Renal cortex interstitium (tissue), 11 donors: ENCODE results near the gene SPI1. TPM values are rescaled to one million over a fixed set of nuclear protein-coding genes. Genes with fewer than 3 reads are reported as not detected.
"Not testable (repeated sequence)": the region's sequence is repeated elsewhere in the genome, so short reads cannot be mapped to it uniquely, and the experiment has no call there.

Source experiments
- DNase-seq, 11 donors: peaks; one replicate each; pipeline ENCODE4 v3.0.0-alpha.2; 2013; ENCODE audit warnings: low read depth in 9 of 11, low spot score in 4 of 11; ENCODE audit errors: extremely low read depth in 1 of 11
- polyA plus RNA-seq, 3 donors: library from polyadenylated mRNA; unstranded; fragments of 120-200 nt; gene quantifications; one replicate each; pipeline ENCODE4 v1.2.1, GENCODE V29; 2013; ENCODE audit not compliant: insufficient read length in 3 of 3

The SPI1 gene
- polyA plus RNA-seq, 3 donors, result 2.8 to 5.2 (median 4.9) TPM

DNA sequence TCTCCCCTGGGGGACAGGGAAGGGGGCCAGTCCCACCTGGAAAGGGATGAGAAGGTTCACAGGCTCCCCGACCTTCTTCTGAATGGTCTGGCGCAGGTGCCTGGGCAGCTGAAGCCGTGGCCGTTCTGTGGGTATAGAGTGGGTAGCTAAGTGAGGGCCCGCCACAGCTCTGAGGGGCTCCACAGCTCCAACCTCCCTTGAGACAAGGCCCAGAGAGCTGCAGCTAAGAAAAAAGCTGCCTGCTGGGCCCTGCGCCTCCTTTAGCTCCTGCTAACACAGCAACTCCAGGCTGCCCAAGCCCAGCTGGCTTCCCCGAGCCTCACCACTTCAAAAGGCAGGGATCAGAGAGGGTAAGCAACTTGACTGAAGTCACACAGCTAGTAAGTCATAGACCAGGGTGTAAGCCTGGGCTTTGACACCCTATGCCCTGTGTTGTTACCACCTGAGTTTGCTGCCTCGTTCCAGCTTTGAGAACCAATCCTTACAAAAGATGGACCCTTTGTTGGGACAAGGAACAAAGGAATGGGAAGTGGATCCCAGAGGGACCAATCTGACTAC lies 44.4 kb downstream of the SPI1 start:
- DNase-seq, result no peak

DNA sequence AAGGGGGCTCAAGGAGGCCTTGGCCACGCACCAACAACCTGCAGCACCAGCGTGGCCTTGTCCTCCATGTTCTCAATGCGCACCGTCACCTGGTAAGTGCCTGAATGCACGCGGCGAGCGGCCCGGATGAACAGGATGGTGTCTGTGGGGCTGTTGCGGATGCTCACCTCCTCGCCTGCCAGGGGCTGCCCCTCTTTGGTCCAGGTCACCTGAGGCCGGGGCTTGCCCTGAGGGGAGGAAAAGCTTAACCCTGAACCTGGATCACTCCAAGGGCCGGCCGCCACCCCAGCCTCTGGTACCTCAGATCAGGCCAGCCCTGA lies 44.9 kb downstream of the SPI1 start:
- DNase-seq, result no peak

DNA sequence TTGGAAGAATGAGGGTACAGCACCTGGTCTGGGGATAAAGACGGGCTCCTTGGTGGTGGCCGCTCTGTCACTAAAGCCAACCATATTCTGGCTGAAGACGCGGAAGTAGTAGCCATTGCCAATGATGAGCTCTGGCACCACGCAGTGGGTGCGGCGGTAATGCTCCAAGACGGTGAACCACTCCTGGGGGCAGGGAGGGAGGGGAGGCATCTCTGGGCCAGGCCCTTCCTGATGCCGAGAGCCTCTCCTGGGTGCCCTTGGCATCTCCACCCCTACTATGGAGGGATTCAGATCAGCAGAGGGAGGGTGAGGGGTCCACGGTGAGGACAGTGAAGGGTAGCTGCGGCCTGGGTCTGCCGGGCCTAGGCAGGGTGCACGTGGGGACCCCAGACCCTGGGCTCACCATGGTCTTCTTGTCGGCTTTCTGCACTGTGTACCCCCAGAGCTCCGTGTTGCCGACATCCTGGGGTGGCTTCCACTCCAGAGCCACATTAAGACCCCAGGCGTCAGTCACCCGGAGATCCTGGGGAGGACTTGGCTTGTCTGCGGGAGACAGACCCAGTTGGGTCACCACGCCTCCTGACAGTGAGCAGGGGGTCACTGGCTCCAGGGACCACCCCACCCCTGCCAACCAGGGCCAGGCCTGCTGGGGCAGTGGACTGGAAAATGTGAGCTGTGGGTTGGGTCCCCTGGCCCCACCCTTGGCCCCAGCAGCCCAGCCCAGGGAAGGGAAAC lies 45.4 kb downstream of the SPI1 start:
- DNase-seq, result no peak

GRCh38 chr11:47332303-47332711 lies 46.0 kb downstream of the SPI1 start:
- no peak for DNase-seq

GRCh38 chr11:47331454-47332302 lies 46.7 kb downstream of the SPI1 start:
- DNase-seq, result no peak

- DNase-seq, result peak in 1 of 11 donors; percentile 11
Observed at GRCh38 chr11:47329987-47330931, 48.1 kb downstream of the SPI1 start.

- DNase-seq, result no peak
Observed at GRCh38 chr11:47329431-47329986, 48.8 kb downstream of the SPI1 start.

- DNase-seq, result no peak
Observed at GRCh38 chr11:47328449-47329390, 49.6 kb downstream of the SPI1 start.

DNA sequence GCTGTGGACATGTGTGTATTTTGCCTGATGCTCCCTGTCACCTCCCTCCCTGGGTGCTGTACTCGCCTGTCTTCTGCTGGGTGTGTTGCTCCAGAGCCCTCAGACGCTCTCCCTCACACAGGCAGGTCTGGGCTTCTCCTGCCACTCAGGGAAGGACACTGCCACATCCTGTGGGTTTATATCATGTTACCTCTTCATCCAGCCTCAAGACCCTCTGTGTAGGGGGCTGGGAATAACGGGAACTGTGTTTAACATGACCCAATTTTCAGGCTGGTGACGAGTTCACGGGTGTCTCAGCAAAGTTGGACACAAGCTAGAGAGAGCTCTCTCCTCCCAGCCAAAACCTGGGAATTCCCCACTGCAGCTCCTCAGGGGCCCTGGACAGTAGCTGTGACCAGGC lies 50.4 kb downstream of the SPI1 start:
- DNase-seq, result no peak

GRCh38 chr11:47327025-47327424 lies 51.3 kb downstream of the SPI1 start:
- DNase-seq, result no peak

GRCh38 chr11:47326198-47326597 lies 52.1 kb downstream of the SPI1 start:
- DNase-seq, result no peak

DNA sequence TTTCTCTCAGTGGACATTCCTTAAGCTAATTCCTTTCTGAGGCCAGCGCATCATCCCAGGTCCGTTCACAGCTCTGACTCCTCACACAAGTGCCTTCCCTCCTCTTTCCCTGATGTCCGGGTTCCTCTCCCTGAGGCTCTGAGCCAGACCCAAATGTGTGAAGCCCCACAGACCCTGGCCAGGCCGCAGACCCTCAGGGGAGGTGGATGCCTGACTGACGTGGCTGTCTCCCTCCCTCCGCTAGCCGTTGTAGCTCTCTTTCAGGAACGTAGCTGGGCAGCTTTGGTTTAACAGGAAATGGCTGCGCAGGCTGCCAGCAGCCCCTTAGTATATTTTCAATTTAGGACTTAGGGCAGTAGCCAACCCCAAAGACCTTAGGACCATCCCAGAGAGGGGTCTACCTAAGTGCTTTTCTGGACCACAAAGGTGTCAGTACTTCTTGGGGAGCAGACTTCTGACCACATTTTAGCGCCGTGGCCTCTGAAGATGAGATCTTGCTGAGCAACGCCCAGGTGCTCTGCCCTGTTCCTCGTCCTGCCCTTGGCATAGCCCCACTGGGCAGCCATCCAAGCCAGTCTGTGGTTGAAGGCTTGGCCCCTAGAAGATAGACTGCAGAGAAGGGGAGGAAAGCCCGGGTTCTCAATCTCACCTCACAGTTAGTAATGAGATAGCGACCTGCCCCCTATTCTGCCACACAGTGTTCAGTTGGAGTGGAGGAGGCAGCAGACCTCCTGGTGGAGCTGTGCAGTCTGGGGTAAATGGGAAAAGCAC lies 52.9 kb downstream of the SPI1 start:
- DNase-seq, result no peak

DNA sequence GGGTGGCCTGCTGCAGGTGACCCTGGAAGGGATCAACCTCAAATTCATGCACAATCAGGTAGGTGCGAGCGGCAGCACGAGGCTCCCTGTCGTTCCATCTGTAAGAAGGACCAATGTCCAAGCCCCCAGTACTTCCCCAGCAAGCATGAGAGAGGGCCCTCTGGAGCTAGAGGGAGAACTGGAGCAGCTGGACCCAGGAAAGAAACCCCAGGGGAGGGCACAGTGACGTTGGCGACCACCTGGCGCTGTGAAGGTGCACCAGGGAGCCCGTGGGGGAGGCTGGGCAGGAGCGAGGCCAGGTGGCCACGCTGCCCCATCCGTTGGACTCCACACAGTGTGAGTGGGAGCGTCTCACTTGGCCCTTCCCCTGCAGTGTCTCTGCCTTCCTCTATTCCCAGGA lies 53.8 kb downstream of the SPI1 start:
- no peak for DNase-seq

DNA sequence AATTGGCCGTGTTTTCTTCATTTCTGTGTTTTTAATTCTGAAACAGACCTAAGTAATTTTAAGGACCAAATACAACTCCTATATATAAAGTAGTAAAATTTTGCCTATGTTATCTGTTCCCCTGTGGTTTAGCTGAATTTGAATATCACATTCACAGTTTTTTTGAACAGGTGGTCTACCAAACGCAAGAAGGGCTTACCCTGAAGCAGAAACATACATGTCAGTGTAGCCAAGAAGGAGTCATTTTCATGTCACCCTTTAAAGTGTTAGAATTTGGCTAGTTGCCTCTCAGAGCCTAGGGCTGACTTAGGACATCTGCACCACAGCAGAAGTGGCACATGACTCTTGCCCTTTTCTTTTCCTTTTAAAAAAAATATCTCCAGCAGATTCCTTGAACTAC lies 60.2 kb downstream of the SPI1 start:
- DNase-seq, result no peak

DNA sequence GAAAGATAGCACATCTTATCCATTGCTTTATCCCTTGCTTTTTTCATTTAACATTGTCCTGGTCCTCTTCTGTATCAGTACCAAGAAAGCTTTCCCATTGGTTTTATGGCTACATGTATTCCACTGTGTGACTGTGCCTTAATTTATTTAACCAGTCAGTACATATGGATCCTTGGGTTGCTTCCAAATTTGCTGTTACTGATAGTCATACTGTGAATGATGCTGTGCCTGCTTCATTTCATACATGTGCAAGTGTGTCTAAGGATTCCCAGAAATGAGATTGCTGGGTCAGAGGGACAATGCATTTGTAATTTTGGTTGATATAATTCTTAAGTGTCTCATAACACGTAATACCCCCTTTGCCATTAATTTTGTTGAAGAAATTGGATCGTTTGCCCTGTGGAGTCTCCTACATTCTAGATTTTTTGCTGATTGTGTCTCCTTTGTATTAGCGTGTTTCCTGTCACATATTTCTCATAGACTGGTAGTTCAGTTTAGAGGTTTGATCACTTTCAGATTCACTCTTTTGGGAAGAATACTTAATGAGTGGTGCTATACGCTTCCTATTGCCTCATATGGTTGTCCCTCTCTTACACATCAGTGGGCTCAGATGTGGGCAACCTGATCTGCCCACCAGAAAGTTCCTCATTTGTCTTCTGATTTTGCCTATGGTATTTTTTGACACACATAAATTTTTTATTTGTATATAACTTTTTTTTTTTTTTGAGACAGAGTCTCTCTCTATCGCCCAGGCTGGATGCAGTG lies 61.1 kb downstream of the SPI1 start:
- no peak for DNase-seq

GRCh38 chr11:47316501-47316900 lies 61.8 kb downstream of the SPI1 start:
- not testable (repeated sequence) for DNase-seq
